CD4-positive, alpha-beta T cell treated with Interleukin-4 for 1 hour (primary cell): ENCODE measurements around the gene STX4.
A peak's percentile ranks its signal among the peaks of the same experiment; 100 is the strongest.
"Not testable (repeated sequence)": the region's sequence is repeated elsewhere in the genome, so short reads cannot be mapped to it uniquely, and the experiment has no call there.

ENCODE experiments used
- DNase-seq, 2 donors: peaks; one replicate each; pipeline ENCODE4 v3.0.0-alpha.2; 2020 to 2022

Gene STX4

GRCh38 chr16:30998852-30999761 lies 34.3 kb upstream of the STX4 start:
- DNase-seq, result no peak

- DNase-seq, result no peak
Measured at GRCh38 chr16:31000671-31001382, 32.5 kb upstream of the STX4 start.

- no peak for DNase-seq
Measured at GRCh38 chr16:31001507-31002249, 31.7 kb upstream of the STX4 start.

- DNase-seq, result no peak
Measured at GRCh38 chr16:31002250-31002700, 31.1 kb upstream of the STX4 start.

- no peak for DNase-seq
Measured at GRCh38 chr16:31002862-31003341, 30.5 kb upstream of the STX4 start.

- DNase-seq, result no peak
Measured at GRCh38 chr16:31003744-31004143, 29.6 kb upstream of the STX4 start.

GRCh38 chr16:31004658-31005057 lies 28.7 kb upstream of the STX4 start:
- DNase-seq, result no peak

- DNase-seq, result no peak
Measured at GRCh38 chr16:31005350-31006085, 27.8 kb upstream of the STX4 start.

GRCh38 chr16:31006086-31006385 lies 27.3 kb upstream of the STX4 start:
- DNase-seq, result no peak

GRCh38 chr16:31006589-31006988 lies 26.8 kb upstream of the STX4 start:
- DNase-seq, result no peak

GRCh38 chr16:31007684-31008083 lies 25.7 kb upstream of the STX4 start:
- DNase-seq, result no peak

GRCh38 chr16:31008149-31008548 lies 25.2 kb upstream of the STX4 start:
- no peak for DNase-seq

GRCh38 chr16:31008551-31008950 lies 24.8 kb upstream of the STX4 start:
- no peak for DNase-seq

- no peak for DNase-seq
Measured at GRCh38 chr16:31009120-31009519, 24.2 kb upstream of the STX4 start.

- DNase-seq, result no peak
Measured at GRCh38 chr16:31009894-31010584, 23.3 kb upstream of the STX4 start.

GRCh38 chr16:31010585-31011325 lies 22.6 kb upstream of the STX4 start, which contains the start of gene STX1B:
Gene STX1B, minus strand, starts transcription at chr16:31010638. Its CDS starts 242 bp downstream, at chr16:31010396.
- DNase-seq, result peak; percentile 52 to 58

- DNase-seq, result not testable (repeated sequence)
Measured at GRCh38 chr16:31011815-31012214, 21.5 kb upstream of the STX4 start.

GRCh38 chr16:31013292-31013691 lies 20.1 kb upstream of the STX4 start:
- not testable (repeated sequence) for DNase-seq

- no peak for DNase-seq
Measured at GRCh38 chr16:31016018-31016417, 17.3 kb upstream of the STX4 start.

- not testable (repeated sequence) for DNase-seq
Measured at GRCh38 chr16:31017756-31018155, 15.6 kb upstream of the STX4 start.

GRCh38 chr16:31020536-31020935 lies 12.8 kb upstream of the STX4 start:
- no peak for DNase-seq
